ENCODE measurements around the gene SMNDC1. TPM values are rescaled to one million over a fixed set of nuclear protein-coding genes. Genes with fewer than 3 reads are reported as not detected.
A peak's percentile ranks its signal among the peaks of the same experiment; 100 is the strongest.

Gene SMNDC1
- polyA plus RNA-seq, 2 of the 4 experiments (the other 2 are of a cell fraction), result 27.5 to 40.2 TPM

DNA sequence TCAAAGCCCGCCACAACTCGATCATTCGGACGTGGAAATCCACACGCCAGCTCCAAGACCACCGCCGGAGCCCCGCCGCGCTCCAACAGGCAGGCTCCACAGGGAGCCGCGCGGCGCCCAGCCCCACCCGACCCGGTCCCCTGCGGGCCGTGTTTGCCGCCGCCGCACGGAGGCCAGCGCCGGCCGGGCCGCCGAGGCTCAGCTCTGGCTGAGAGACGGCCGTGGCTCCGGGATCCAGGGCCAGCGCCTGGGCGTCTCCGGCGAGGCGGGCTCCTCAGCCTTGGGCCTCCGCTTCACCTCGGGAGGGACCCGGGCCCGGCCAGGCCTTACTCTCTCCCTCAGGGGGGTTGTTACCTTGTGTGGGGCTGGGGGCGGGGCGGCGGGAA, 333 bp downstream of the SMNDC1 start:
- H3K9me3 ChIP-seq, result no peaks in the 10 kb centered on the region
- DNase-seq (ENCODE audit: low read depth in 1 of 2, low spot score in 1 of 2) (no peak), ATAC-seq (peak; percentile 76 to 79), FAIRE-seq (no peak)
- TF ChIP-seq HEYL (CRISPR knock-in tag; IDR thresholded peaks at IDR 0.05) (no peak), ZC3H11A (IDR thresholded peaks at IDR 0.05) (no peak), KDM1A (IDR thresholded peaks at IDR 0.05; ENCODE audit: low read depth) (no peak), EHF (CRISPR knock-in tag; IDR thresholded peaks at IDR 0.05) (no peak), PHF8 (IDR thresholded peaks at IDR 0.05; ENCODE audit: borderline replicate concordance, low read depth) (peak; percentile 69), FOSL2 (IDR thresholded peaks at IDR 0.05) (no peak), FOSL2 (CRISPR knock-in tag; IDR thresholded peaks at IDR 0.05) (no peak)
- TF ChIP-seq, protein P1, sequence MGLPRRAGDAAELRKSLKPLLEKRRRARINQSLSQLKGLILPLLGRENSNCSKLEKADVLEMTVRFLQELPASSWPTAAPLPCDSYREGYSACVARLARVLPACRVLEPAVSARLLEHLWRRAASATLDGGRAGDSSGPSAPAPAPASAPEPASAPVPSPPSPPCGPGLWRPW (IDR thresholded peaks at IDR 0.05), result no peak
- TF ChIP-seq, protein P2, sequence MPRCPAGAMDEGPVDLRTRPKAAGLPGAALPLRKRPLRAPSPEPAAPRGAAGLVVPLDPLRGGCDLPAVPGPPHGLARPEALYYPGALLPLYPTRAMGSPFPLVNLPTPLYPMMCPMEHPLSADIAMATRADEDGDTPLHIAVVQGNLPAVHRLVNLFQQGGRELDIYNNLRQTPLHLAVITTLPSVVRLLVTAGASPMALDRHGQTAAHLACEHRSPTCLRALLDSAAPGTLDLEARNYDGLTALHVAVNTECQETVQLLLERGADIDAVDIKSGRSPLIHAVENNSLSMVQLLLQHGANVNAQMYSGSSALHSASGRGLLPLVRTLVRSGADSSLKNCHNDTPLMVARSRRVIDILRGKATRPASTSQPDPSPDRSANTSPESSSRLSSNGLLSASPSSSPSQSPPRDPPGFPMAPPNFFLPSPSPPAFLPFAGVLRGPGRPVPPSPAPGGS (IDR thresholded peaks at IDR 0.05), result 0 out of 3 replicates have a peak, but pooled peaks have one; percentile 5
- peak overlapping the region; percentile 93 for H3K4me3 ChIP-seq
- POLR2A ChIA-PET, result interaction anchor here (0.6 to 2.0 kb wide), 14 partner anchors 15 to 614 kb away, joined by 3 to 20 read pairs (median 6); partner anchors contain the start of genes BBIP1 and SHOC2
- 10% methylated on average over 2 of the region's 42 CpGs for WGBS (ENCODE audit: missing lambda C conversion rate)
- H3K27ac ChIP-seq, result peak overlapping the region; percentile 97 to 98
- peak overlapping the region; percentile 92 for H3K4me2 ChIP-seq
- peaks cover 59% of the 10 kb centered on the region for H3K4me1 ChIP-seq
- CTCF ChIA-PET, result interaction anchor here (1.1 to 7.4 kb wide), 10 partner anchors 81 to 336 kb away, joined by 3 to 65 read pairs (median 10); no protein-coding TSS in a partner anchor

DNA sequence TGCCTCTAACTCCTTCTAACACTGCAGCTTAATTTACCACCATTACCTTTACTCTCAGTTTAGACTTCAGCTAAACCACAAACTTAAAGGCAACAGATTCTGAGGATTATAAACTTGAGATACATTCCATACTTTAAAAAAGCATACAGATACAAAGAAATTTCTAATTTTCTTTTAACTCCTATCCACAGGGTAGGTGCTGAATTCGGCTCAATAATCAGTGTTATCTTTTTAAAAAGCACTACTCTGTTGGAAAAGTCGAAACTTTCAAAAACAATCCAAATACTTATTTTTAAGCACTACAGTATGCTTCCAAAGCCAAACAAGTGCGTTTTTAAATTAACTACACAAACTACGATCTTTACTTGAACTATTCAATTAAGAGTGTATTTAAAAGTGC, 1.0 kb downstream of the SMNDC1 start:
- ChIA-PET CTCF (interaction anchor here (0.9 to 3.5 kb wide), 2 partner anchors 90 to 98 kb away, joined by 3 to 11 read pairs; no protein-coding TSS in a partner anchor), POLR2A (no interaction called here)
- 7% methylated on average over 4 of the region's 4 CpGs for WGBS (ENCODE audit: missing lambda C conversion rate)
- ATAC-seq (no peak), DNase-seq (ENCODE audit: low read depth in 1 of 2, low spot score in 1 of 2) (no peak), FAIRE-seq (no peak)
- no peak for TF ChIP-seq RARB (CRISPR knock-in tag; IDR thresholded peaks at IDR 0.05)
- TF ChIP-seq RFX5 (IDR thresholded peaks at IDR 0.05), result no peak
- no peak for TF ChIP-seq JUNB (IDR thresholded peaks at IDR 0.05)
- TF ChIP-seq, protein P3, sequence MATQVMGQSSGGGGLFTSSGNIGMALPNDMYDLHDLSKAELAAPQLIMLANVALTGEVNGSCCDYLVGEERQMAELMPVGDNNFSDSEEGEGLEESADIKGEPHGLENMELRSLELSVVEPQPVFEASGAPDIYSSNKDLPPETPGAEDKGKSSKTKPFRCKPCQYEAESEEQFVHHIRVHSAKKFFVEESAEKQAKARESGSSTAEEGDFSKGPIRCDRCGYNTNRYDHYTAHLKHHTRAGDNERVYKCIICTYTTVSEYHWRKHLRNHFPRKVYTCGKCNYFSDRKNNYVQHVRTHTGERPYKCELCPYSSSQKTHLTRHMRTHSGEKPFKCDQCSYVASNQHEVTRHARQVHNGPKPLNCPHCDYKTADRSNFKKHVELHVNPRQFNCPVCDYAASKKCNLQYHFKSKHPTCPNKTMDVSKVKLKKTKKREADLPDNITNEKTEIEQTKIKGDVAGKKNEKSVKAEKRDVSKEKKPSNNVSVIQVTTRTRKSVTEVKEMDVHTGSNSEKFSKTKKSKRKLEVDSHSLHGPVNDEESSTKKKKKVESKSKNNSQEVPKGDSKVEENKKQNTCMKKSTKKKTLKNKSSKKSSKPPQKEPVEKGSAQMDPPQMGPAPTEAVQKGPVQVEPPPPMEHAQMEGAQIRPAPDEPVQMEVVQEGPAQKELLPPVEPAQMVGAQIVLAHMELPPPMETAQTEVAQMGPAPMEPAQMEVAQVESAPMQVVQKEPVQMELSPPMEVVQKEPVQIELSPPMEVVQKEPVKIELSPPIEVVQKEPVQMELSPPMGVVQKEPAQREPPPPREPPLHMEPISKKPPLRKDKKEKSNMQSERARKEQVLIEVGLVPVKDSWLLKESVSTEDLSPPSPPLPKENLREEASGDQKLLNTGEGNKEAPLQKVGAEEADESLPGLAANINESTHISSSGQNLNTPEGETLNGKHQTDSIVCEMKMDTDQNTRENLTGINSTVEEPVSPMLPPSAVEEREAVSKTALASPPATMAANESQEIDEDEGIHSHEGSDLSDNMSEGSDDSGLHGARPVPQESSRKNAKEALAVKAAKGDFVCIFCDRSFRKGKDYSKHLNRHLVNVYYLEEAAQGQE (IDR thresholded peaks at IDR 0.05), result peak; percentile 52; the same call in 1 of the 2 replicates
- Histone ChIP-seq H3K27ac (peak overlapping the region; percentile 97 to 98), H3K9me3 (no peaks in the 10 kb centered on the region), H3K4me3 (peak overlapping the region; percentile 93), H3K4me1 (peaks cover 63% of the 10 kb centered on the region), H3K4me2 (peak overlapping the region; percentile 92)

DNA sequence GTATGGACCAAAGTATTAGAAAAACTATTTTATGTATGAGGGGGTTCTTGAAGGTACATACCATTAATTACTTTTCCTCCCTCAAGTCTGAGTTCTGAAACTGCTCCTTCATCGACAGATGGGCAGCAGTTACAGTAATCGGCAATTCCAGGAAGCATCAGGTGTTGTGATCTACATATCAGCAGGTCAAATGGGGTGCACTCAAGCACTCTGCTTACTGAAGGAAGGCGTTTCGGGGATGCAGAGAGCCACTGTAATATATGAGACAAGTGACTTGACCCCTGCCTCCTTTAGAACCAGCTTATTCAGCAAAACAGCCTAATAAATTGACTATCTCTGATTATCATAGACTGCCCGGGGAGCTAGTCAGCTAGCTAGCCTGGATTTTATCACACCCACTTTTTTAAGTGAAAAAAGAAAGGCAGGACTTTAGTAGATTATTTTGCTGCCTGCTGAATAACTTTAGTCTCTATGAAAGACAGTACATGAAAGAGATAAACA, 4.2 kb downstream of the SMNDC1 start:
- Histone ChIP-seq H3K4me3 (no peak overlapping the region), H3K27ac (no peak overlapping the region), H3K9me3 (no peaks in the 10 kb centered on the region), H3K4me1 (peaks cover 42% of the 10 kb centered on the region), H3K4me2 (no peak overlapping the region)
- FAIRE-seq (no peak), DNase-seq (ENCODE audit: low read depth in 1 of 2, low spot score in 1 of 2) (no peak), ATAC-seq (no peak)
- CTCF ChIA-PET, result interaction anchor here (1.1 to 1.4 kb wide), 3 partner anchors 21 to 246 kb away, joined by 3 to 4 read pairs (median 4); no protein-coding TSS in a partner anchor
- TF ChIP-seq MAFK (IDR thresholded peaks at IDR 0.05; ENCODE audit: partially characterized antibody) (peak; percentile 61), PHF8 (IDR thresholded peaks at IDR 0.05; ENCODE audit: borderline replicate concordance, low read depth) (no peak), NR3C1 (IDR thresholded peaks at IDR 0.05) (no peak)
- 91% methylated on average over 5 of the region's 5 CpGs for WGBS (ENCODE audit: missing lambda C conversion rate)
- POLR2A ChIA-PET, result no interaction called here
